ENCODE results near the gene USP7. TPM values are rescaled to one million over a fixed set of nuclear protein-coding genes. Genes with fewer than 3 reads are reported as not detected.
A peak's percentile ranks its signal among the peaks of the same experiment; 100 is the strongest.

USP7 gene
- total RNA-seq, 3 donors from 2014 or later, result 87.9 to 156 (median 118) TPM

- DNase-seq (ENCODE audit: low spot score in 2 of 2), result no peak
- Histone ChIP-seq H3K4me1 (no peaks in the 10 kb centered on the region), H3K9me3 (no peaks in the 10 kb centered on the region), H3K36me3 (no peaks in the 10 kb centered on the region), H3K27me3 (no peaks in the 10 kb centered on the region), H3K27ac (peak overlapping the region in 1 of 2 donors; percentile 56), H3K4me3 (no peak overlapping the region)
- intact Hi-C loops (cut with DNase I; ENCODE audit: low total_unique reads), result no loop called here
- TF ChIP-seq POLR2AphosphoS5 (IDR thresholded peaks at IDR 0.05), result no peak
Observed at GRCh38 chr16:8854298-8854948, 109.3 kb downstream of the USP7 start.

GRCh38 chr16:8853611-8854010 lies 110.1 kb downstream of the USP7 start:
- H3K4me1 ChIP-seq, result no peaks in the 10 kb centered on the region
- no peaks in the 10 kb centered on the region for H3K9me3 ChIP-seq
- H3K4me3 ChIP-seq, result no peak overlapping the region
- H3K27me3 ChIP-seq, result no peaks in the 10 kb centered on the region
- H3K27ac ChIP-seq, result peak overlapping the region in 1 of 2 donors; percentile 54
- H3K36me3 ChIP-seq, result no peaks in the 10 kb centered on the region
- TF ChIP-seq POLR2AphosphoS5 (IDR thresholded peaks at IDR 0.05) (no peak), CTCF (IDR thresholded peaks at IDR 0.05) (no peak), POLR2A (IDR thresholded peaks at IDR 0.05) (no peak)
- no peak for DNase-seq (ENCODE audit: low spot score in 2 of 2)
- intact Hi-C loops (cut with DNase I; ENCODE audit: low total_unique reads), result no loop called here

GRCh38 chr16:8853150-8853549 lies 110.6 kb downstream of the USP7 start:
- intact Hi-C loops (cut with DNase I; ENCODE audit: low total_unique reads), result no loop called here
- H3K4me3 ChIP-seq, result no peak overlapping the region
- H3K27me3 ChIP-seq, result no peaks in the 10 kb centered on the region
- H3K27ac ChIP-seq, result peak overlapping the region; percentile 10 to 54
- no peak for DNase-seq (ENCODE audit: low spot score in 2 of 2)
- no peaks in the 10 kb centered on the region for H3K9me3 ChIP-seq
- H3K36me3 ChIP-seq, result no peaks in the 10 kb centered on the region
- TF ChIP-seq POLR2A (IDR thresholded peaks at IDR 0.05) (no peak), POLR2AphosphoS5 (IDR thresholded peaks at IDR 0.05) (no peak), CTCF (IDR thresholded peaks at IDR 0.05) (no peak)
- H3K4me1 ChIP-seq, result no peaks in the 10 kb centered on the region

- intact Hi-C loops (cut with DNase I; ENCODE audit: low total_unique reads), result no loop called here
- H3K9me3 ChIP-seq, result no peaks in the 10 kb centered on the region
Observed at GRCh38 chr16:8852534-8852933, 111.2 kb downstream of the USP7 start.

GRCh38 chr16:8851761-8852403 lies 111.8 kb downstream of the USP7 start:
- TF ChIP-seq POLR2AphosphoS5 (IDR thresholded peaks at IDR 0.05) (no peak), POLR2A (IDR thresholded peaks at IDR 0.05) (no peak), CTCF (IDR thresholded peaks at IDR 0.05) (no peak)
- DNase-seq (ENCODE audit: low spot score in 2 of 2), result no peak
- no peaks in the 10 kb centered on the region for H3K27me3 ChIP-seq
- intact Hi-C loops (cut with DNase I; ENCODE audit: low total_unique reads), result no loop called here
- H3K27ac ChIP-seq, result peak overlapping the region in 1 of 2 donors; percentile 74
- no peaks in the 10 kb centered on the region for H3K36me3 ChIP-seq
- H3K9me3 ChIP-seq, result no peaks in the 10 kb centered on the region
- H3K4me1 ChIP-seq, result no peaks in the 10 kb centered on the region
- no peak overlapping the region for H3K4me3 ChIP-seq

More at GRCh38 chr16:8852534-8852933, 111.2 kb downstream of the USP7 start:
- no peaks in the 10 kb centered on the region for H3K36me3 ChIP-seq
- H3K4me1 ChIP-seq, result no peaks in the 10 kb centered on the region
- no peaks in the 10 kb centered on the region for H3K27me3 ChIP-seq
- no peak overlapping the region for H3K4me3 ChIP-seq
- DNase-seq (ENCODE audit: low spot score in 2 of 2), result no peak
- peak overlapping the region in 1 of 2 donors; percentile 54 for H3K27ac ChIP-seq
- TF ChIP-seq POLR2AphosphoS5 (IDR thresholded peaks at IDR 0.05) (no peak), CTCF (IDR thresholded peaks at IDR 0.05) (no peak), POLR2A (IDR thresholded peaks at IDR 0.05) (no peak)

Data from breast epithelium (tissue), 4 donors.